H9 (cell line): Measurements from ENCODE around the gene WDR44. TPM values are rescaled to one million over a fixed set of nuclear protein-coding genes. Genes with fewer than 3 reads are reported as not detected.

Source experiments
- DNase-seq: peaks from one replicate; pipeline ENCODE4 v3.0.0-alpha.2; 2017
- H2AFZ ChIP-seq: one replicate; pipeline ENCODE4 v1.6.1; 2013; ENCODE audit warnings: mild to moderate bottlenecking, low read length, control low read depth, moderate library complexity
- H2AK5ac ChIP-seq: 2 replicates; pipeline ENCODE4 v1.6.1; 2013; ENCODE audit warnings: low read length, control low read depth, mixed read lengths; ENCODE audit not compliant: insufficient read length
- H2BK120ac ChIP-seq: one replicate; pipeline ENCODE4 v1.6.1; 2013; ENCODE audit warnings: low read depth, mild to moderate bottlenecking, low read length, control low read depth, inconsistent platforms; ENCODE audit not compliant: poor library complexity, severe bottlenecking
- H2BK12ac ChIP-seq: 2 replicates; pipeline ENCODE4 v1.6.1; 2013; ENCODE audit warnings: low read length, control low read depth, mixed read lengths, low read depth; ENCODE audit not compliant: insufficient read length
- H2BK15ac ChIP-seq: 2 replicates; pipeline ENCODE4 v1.6.1; 2013; ENCODE audit warnings: low read depth, low read length, control low read depth
- H2BK20ac ChIP-seq: one replicate; pipeline ENCODE4 v1.6.1; 2013; ENCODE audit warnings: low read depth, mild to moderate bottlenecking, low read length, control low read depth, inconsistent platforms; ENCODE audit not compliant: poor library complexity, severe bottlenecking
- H2BK5ac ChIP-seq: 2 replicates; pipeline ENCODE4 v1.6.1; 2013; ENCODE audit warnings: low read length, control low read depth, mixed read lengths; ENCODE audit not compliant: insufficient read length
- H3K14ac ChIP-seq: 2 replicates; pipeline ENCODE4 v1.6.1; 2013; ENCODE audit warnings: low read length, control low read depth; ENCODE audit not compliant: insufficient read depth
- H3K18ac ChIP-seq: 2 replicates; pipeline ENCODE4 v1.6.1; 2013; ENCODE audit warnings: low read depth, mild to moderate bottlenecking, mixed read lengths, low read length, control low read depth; ENCODE audit not compliant: insufficient read length
- H3K23ac ChIP-seq: 2 replicates; pipeline ENCODE4 v1.6.1; 2013; ENCODE audit warnings: low read length, control low read depth, mixed read lengths, low read depth; ENCODE audit not compliant: insufficient read length
- H3K23me2 ChIP-seq: 2 replicates; pipeline ENCODE4 v1.6.1; 2013; ENCODE audit warnings: low read depth, mild to moderate bottlenecking, mixed read lengths, low read length, control low read depth; ENCODE audit not compliant: insufficient read length, poor library complexity, severe bottlenecking
- H3K27ac ChIP-seq: 2 replicates; pipeline ENCODE4 v1.5.1; 2013; ENCODE audit warnings: low read length, control low read depth, mixed read lengths, low read depth; ENCODE audit not compliant: insufficient read length
- H3K27me3 ChIP-seq: 2 replicates; pipeline ENCODE4 v1.6.1; 2013; ENCODE audit warnings: low read length, control low read depth, inconsistent platforms; ENCODE audit not compliant: insufficient read depth
- H3K4ac ChIP-seq: 2 replicates; pipeline ENCODE4 v1.6.1; 2013; ENCODE audit warnings: low read depth, mild to moderate bottlenecking, control low read depth, inconsistent platforms, low read length, moderate library complexity
- H3K4me1 ChIP-seq: 2 replicates; pipeline ENCODE4 v1.6.1; 2013; ENCODE audit warnings: low read length, control low read depth, inconsistent platforms; ENCODE audit not compliant: insufficient read depth
- H3K4me2 ChIP-seq: 2 replicates; pipeline ENCODE4 v1.6.1; 2013; ENCODE audit warnings: low read length, control low read depth, mixed read lengths; ENCODE audit not compliant: insufficient read length, insufficient read depth
- H3K56ac ChIP-seq: 2 replicates; pipeline ENCODE4 v1.6.1; 2013; ENCODE audit warnings: low read depth, mild to moderate bottlenecking, mixed read lengths, low read length, control low read depth; ENCODE audit not compliant: insufficient read length
- H3K79me1 ChIP-seq: 2 replicates; pipeline ENCODE4 v1.6.1; 2013; ENCODE audit warnings: low read depth, mild to moderate bottlenecking, moderate library complexity, low read length, control low read depth, inconsistent platforms; ENCODE audit not compliant: insufficient read depth, poor library complexity, severe bottlenecking
- H3K79me2 ChIP-seq: 2 replicates; pipeline ENCODE4 v1.6.1; 2013; ENCODE audit warnings: low read length, control low read depth, inconsistent platforms; ENCODE audit not compliant: insufficient read depth
- H3K9ac ChIP-seq: 2 replicates; pipeline ENCODE4 v1.6.1; 2013; ENCODE audit warnings: low read length, control low read depth, mixed read lengths; ENCODE audit not compliant: insufficient read length; ENCODE audit errors: extremely low read depth
- H3K9me3 ChIP-seq: one replicate; pipeline ENCODE4 v1.6.1; 2013; ENCODE audit warnings: low read depth, low read length, inconsistent platforms; ENCODE audit not compliant: control insufficient read depth
- H3T11ph ChIP-seq: one replicate; pipeline ENCODE4 v1.6.1; 2013; ENCODE audit warnings: mild to moderate bottlenecking, low read length, control low read depth, inconsistent platforms
- H4K20me1 ChIP-seq: one replicate; pipeline ENCODE4 v1.6.1; 2013; ENCODE audit not compliant: control insufficient read depth, insufficient read length, insufficient read depth
- H4K5ac ChIP-seq: 2 replicates; pipeline ENCODE4 v1.6.1; 2013; ENCODE audit warnings: low read depth, mild to moderate bottlenecking, mixed read lengths, low read length, control low read depth; ENCODE audit not compliant: insufficient read length
- H4K8ac ChIP-seq: replicated peaks from 2 replicates; pipeline ENCODE4 v1.6.1; 2013; ENCODE audit warnings: low read length, control low read depth, mixed read lengths, low read depth; ENCODE audit not compliant: insufficient read length
- H4K91ac ChIP-seq: 2 replicates; pipeline ENCODE4 v1.6.1; 2013; ENCODE audit warnings: low read depth, mild to moderate bottlenecking, moderate library complexity, mixed read lengths, low read length, control low read depth; ENCODE audit not compliant: insufficient read length
- H3K27ac Mint-ChIP-seq, 3 experiments: 2 replicates in 2 of 3; 3 replicates in 1 of 3; pipeline ENCODE4 v1.8.0; 2020 to 2021; ENCODE audit warnings: mixed read lengths in 3 of 3, mild to moderate bottlenecking in 1 of 3, moderate library complexity in 1 of 3
- H3K27me3 Mint-ChIP-seq: 2 replicates; pipeline ENCODE4 v1.8.0; 2021; ENCODE audit warnings: low read depth, mild to moderate bottlenecking, moderate library complexity, mixed read lengths
- H3K36me3 Mint-ChIP-seq, 3 experiments: 2 replicates in 2 of 3; 3 replicates in 1 of 3; pipeline ENCODE4 v1.8.0; 2020 to 2021; ENCODE audit warnings: low read depth in 3 of 3, mixed read lengths in 3 of 3; ENCODE audit not compliant: insufficient read depth in 1 of 3
- H3K4me1 Mint-ChIP-seq, 2 experiments: 2 replicates each; pipeline ENCODE4 v1.8.0; 2020; ENCODE audit warnings: mixed read lengths in 2 of 2
- H3K4me3 Mint-ChIP-seq, 2 experiments: 2 replicates in 1 of 2; 3 replicates in 1 of 2; pipeline ENCODE4 v1.8.0; 2020 to 2021; ENCODE audit warnings: mild to moderate bottlenecking in 2 of 2, mixed read lengths in 2 of 2, moderate library complexity in 1 of 2
- H3K9me3 Mint-ChIP-seq, 2 experiments: 2 replicates in 1 of 2; 3 replicates in 1 of 2; pipeline ENCODE4 v1.8.0; 2020; ENCODE audit warnings: mild to moderate bottlenecking in 2 of 2, mixed read lengths in 2 of 2, moderate library complexity in 1 of 2
- WGBS: extraction: QIAGEN DNeasy Blood & Tissue Kit; methylation state at CpG from one replicate; pipeline ENCODE4 v1.1.7; 2013; ENCODE audit warnings: missing lambda C conversion rate, low lambda C conversion rate, mixed read lengths; ENCODE audit not compliant: insufficient read length; ENCODE audit errors: extremely low coverage; 5-methylcytosine and 5-hydroxymethylcytosine counted together
- total RNA-seq: library from RNA; stranded (reverse); gene quantifications from 2 replicates; pipeline ENCODE4 v1.2.1, GENCODE V29; 2021
- TF ChIP-seq, protein P1 (sequence below): fragments of 200-600 bp; sonication (generic); conservative IDR thresholded peaks from 3 replicates; pipeline ENCODE4 v1.8.0; 2021; ENCODE audit warnings: antibody characterized with exemption, mild to moderate bottlenecking

WDR44 gene
- total RNA-seq, 1 experiment from 2014 or later = 29.6 TPM

DNA sequence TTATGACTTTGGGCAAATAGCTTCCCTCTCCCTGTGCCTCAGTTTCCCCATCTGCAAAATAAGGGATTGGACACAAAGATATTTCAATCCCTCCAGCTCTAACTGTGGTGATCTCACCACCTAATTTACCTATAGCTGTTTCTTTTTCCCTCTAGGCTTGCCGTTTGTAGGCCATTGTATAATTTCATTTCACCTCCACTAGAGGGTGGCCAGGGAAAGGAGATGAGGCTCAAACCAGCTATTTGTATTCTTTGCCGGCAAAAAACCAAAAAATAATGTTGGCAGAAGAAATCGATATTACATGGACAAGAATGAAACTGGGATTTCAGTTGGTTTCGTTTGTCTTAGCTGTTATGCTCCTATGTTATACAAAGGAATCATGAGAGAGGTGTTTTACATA, 113.6 kb downstream of the WDR44 start:
- H3K4ac ChIP-seq = no peak overlapping the region
- WGBS = no CpG with 5 or more reads among the region's 4 CpGs
- Mint-ChIP-seq H3K4me3 (no peak overlapping the region), H3K9me3 (peaks cover 0 to 26% of the 10 kb centered on the region in 2 experiments; a peak in 3 of 5 replicates), H3K4me1 (peaks cover 0 to 3% of the 10 kb centered on the region in 2 experiments; a peak in 1 of 4 replicates), H3K36me3 (peaks cover 0 to 3% (median 0%) of the 10 kb centered on the region in 3 experiments; a peak in 1 of 7 replicates), H3K27ac (no peak overlapping the region), H3K27me3 (no peaks in the 10 kb centered on the region)
- TF ChIP-seq, protein P1, sequence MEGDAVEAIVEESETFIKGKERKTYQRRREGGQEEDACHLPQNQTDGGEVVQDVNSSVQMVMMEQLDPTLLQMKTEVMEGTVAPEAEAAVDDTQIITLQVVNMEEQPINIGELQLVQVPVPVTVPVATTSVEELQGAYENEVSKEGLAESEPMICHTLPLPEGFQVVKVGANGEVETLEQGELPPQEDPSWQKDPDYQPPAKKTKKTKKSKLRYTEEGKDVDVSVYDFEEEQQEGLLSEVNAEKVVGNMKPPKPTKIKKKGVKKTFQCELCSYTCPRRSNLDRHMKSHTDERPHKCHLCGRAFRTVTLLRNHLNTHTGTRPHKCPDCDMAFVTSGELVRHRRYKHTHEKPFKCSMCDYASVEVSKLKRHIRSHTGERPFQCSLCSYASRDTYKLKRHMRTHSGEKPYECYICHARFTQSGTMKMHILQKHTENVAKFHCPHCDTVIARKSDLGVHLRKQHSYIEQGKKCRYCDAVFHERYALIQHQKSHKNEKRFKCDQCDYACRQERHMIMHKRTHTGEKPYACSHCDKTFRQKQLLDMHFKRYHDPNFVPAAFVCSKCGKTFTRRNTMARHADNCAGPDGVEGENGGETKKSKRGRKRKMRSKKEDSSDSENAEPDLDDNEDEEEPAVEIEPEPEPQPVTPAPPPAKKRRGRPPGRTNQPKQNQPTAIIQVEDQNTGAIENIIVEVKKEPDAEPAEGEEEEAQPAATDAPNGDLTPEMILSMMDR = peak; percentile 63
- H2BK12ac ChIP-seq = no peak overlapping the region
- peaks cover 6% of the 10 kb centered on the region for H3K9me3 ChIP-seq
- no peak overlapping the region for H3K9ac ChIP-seq
- no peak overlapping the region for H3K14ac ChIP-seq
- no peak overlapping the region for H3K18ac ChIP-seq
- H3K23me2 ChIP-seq = no peaks in the 10 kb centered on the region
- no peak overlapping the region for H3T11ph ChIP-seq
- H3K4me2 ChIP-seq = no peak overlapping the region
- H2BK120ac ChIP-seq = no peak overlapping the region
- H2BK15ac ChIP-seq = no peak overlapping the region
- H2AK5ac ChIP-seq = no peak overlapping the region
- H3K23ac ChIP-seq = no peak overlapping the region
- no peaks in the 10 kb centered on the region for H3K79me1 ChIP-seq
- H2AFZ ChIP-seq = no peak overlapping the region
- no peak overlapping the region for H4K91ac ChIP-seq
- H4K8ac ChIP-seq = no peak overlapping the region
- H2BK20ac ChIP-seq = no peak overlapping the region
- no peak for DNase-seq
- H2BK5ac ChIP-seq = no peak overlapping the region
- H3K4me1 ChIP-seq = no peaks in the 10 kb centered on the region
- no peaks in the 10 kb centered on the region for H4K20me1 ChIP-seq
- H4K5ac ChIP-seq = no peak overlapping the region
- H3K27me3 ChIP-seq = no peaks in the 10 kb centered on the region
- H3K27ac ChIP-seq = no peak overlapping the region
- H3K79me2 ChIP-seq = no peaks in the 10 kb centered on the region
- no peak overlapping the region for H3K56ac ChIP-seq
